Measurements from ENCODE around the gene ZGPAT. TPM values are rescaled to one million over a fixed set of nuclear protein-coding genes. Genes with fewer than 3 reads are reported as not detected.
A peak's percentile ranks its signal among the peaks of the same experiment; 100 is the strongest.

The ZGPAT gene
- total and polyA plus RNA-seq, 2 of the 13 experiments (the other 11 are each of a cell fraction or from before 2014, with no cell fraction given) = 23.0 to 41.9 TPM

DNA sequence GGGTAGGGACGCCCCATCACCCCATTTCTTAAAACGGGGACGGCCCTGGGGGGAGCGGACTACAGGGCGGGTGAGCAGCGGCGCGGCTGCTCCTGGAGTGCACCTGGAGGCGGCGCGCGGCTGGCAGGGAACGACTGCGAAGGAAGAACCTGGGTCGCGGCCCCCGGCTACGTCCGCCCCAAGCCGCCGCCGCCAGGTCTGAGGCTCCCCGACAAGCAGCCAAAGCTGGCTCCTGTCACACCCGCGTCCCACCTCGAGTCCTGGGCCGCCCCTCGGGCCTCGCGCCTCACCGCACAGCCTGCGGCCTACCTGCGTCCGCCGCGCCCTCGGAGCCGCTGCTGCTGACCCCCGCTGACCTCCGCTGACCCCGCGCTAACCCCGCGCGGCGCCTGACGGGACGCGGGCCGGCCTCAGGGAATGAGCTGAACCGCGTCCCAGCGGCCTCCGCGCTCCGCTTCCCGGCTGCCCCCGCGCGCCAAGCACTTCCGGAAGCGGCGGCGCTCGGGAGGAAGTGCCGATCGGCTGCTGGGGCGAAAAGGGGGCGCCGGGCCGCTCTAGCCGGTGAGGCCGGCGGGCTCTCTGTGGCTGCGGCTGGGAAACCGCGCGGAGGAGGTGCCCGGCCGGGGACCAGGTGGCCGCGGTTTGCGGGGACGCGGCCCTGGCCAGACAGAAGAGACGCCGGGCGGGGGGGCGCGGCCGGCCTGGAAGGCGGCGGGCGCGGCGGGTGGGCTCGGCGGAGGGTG is at the start of gene ZGPAT, which contains the start of gene ARFRP1 (continued):
- TF ChIP-seq, protein P1, sequence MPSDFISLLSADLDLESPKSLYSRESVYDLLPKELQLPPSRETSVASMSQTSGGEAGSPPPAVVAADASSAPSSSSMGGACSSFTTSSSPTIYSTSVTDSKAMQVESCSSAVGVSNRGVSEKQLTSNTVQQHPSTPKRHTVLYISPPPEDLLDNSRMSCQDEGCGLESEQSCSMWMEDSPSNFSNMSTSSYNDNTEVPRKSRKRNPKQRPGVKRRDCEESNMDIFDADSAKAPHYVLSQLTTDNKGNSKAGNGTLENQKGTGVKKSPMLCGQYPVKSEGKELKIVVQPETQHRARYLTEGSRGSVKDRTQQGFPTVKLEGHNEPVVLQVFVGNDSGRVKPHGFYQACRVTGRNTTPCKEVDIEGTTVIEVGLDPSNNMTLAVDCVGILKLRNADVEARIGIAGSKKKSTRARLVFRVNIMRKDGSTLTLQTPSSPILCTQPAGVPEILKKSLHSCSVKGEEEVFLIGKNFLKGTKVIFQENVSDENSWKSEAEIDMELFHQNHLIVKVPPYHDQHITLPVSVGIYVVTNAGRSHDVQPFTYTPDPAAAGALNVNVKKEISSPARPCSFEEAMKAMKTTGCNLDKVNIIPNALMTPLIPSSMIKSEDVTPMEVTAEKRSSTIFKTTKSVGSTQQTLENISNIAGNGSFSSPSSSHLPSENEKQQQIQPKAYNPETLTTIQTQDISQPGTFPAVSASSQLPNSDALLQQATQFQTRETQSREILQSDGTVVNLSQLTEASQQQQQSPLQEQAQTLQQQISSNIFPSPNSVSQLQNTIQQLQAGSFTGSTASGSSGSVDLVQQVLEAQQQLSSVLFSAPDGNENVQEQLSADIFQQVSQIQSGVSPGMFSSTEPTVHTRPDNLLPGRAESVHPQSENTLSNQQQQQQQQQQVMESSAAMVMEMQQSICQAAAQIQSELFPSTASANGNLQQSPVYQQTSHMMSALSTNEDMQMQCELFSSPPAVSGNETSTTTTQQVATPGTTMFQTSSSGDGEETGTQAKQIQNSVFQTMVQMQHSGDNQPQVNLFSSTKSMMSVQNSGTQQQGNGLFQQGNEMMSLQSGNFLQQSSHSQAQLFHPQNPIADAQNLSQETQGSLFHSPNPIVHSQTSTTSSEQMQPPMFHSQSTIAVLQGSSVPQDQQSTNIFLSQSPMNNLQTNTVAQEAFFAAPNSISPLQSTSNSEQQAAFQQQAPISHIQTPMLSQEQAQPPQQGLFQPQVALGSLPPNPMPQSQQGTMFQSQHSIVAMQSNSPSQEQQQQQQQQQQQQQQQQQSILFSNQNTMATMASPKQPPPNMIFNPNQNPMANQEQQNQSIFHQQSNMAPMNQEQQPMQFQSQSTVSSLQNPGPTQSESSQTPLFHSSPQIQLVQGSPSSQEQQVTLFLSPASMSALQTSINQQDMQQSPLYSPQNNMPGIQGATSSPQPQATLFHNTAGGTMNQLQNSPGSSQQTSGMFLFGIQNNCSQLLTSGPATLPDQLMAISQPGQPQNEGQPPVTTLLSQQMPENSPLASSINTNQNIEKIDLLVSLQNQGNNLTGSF (CRISPR knock-in tag; IDR thresholded peaks at IDR 0.05) = peak; percentile 94; the same call in 1 of the 2 replicates
- TF ChIP-seq ZNF552 (CRISPR knock-in tag; IDR thresholded peaks at IDR 0.05; ENCODE audit: borderline replicate concordance) (peak; percentile 80), ZNF501 (CRISPR knock-in tag; IDR thresholded peaks at IDR 0.05) (peak; percentile 94; the same call in 1 of the 2 replicates), ZNF670 (CRISPR knock-in tag; IDR thresholded peaks at IDR 0.05; ENCODE audit: borderline replicate concordance) (peak; percentile 89; the same call in 1 of the 2 replicates), ARNTL (CRISPR knock-in tag; IDR thresholded peaks at IDR 0.05) (peak; percentile 73), CBX2 (IDR thresholded peaks at IDR 0.05; ENCODE audit: low read depth, low read length) (no peak), CBX2 (CRISPR knock-in tag; IDR thresholded peaks at IDR 0.05; ENCODE audit: low read depth) (no peak), ZNF841 (CRISPR knock-in tag; IDR thresholded peaks at IDR 0.05; ENCODE audit: borderline replicate concordance) (peak; percentile 72; the same call in 1 of the 2 replicates), RARA (CRISPR knock-in tag; IDR thresholded peaks at IDR 0.05) (peak; percentile 99), ATF7 (IDR thresholded peaks at IDR 0.05) (no peak), ATF7 (CRISPR knock-in tag; IDR thresholded peaks at IDR 0.05) (peak; percentile 91), HIVEP1 (CRISPR knock-in tag; IDR thresholded peaks at IDR 0.05) (no peak; the same call in 1 of the 2 replicates), IKZF4 (CRISPR knock-in tag; IDR thresholded peaks at IDR 0.05; ENCODE audit: borderline replicate concordance, low read depth, not compliant biosample characterization) (peak; percentile 95), RFX1 (IDR thresholded peaks at IDR 0.05) (no peak; the same call in 1 of the 2 replicates), ZNF768 (CRISPR knock-in tag; IDR thresholded peaks at IDR 0.05) (peak; percentile 85), ZNF557 (CRISPR knock-in tag; IDR thresholded peaks at IDR 0.05) (peak; percentile 84; the same call in 1 of the 2 replicates), NFE2L2 (IDR thresholded peaks at IDR 0.05; ENCODE audit: low read length) (no peak)
- TF ChIP-seq, protein P2, sequence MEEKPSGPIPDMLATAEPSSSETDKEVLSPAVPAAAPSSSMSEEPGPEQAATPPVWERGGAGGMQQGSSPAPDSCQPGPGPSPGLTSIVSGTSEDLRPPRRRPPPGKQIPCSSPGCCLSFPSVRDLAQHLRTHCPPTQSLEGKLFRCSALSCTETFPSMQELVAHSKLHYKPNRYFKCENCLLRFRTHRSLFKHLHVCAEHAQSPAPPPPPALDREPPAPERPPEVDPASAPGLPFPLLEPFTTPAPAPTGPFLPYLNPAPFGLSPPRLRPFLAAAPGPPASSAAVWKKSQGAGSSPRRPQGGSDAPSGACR (CRISPR knock-in tag; IDR thresholded peaks at IDR 0.05) = peak; percentile 77
- TF ChIP-seq, protein P3, sequence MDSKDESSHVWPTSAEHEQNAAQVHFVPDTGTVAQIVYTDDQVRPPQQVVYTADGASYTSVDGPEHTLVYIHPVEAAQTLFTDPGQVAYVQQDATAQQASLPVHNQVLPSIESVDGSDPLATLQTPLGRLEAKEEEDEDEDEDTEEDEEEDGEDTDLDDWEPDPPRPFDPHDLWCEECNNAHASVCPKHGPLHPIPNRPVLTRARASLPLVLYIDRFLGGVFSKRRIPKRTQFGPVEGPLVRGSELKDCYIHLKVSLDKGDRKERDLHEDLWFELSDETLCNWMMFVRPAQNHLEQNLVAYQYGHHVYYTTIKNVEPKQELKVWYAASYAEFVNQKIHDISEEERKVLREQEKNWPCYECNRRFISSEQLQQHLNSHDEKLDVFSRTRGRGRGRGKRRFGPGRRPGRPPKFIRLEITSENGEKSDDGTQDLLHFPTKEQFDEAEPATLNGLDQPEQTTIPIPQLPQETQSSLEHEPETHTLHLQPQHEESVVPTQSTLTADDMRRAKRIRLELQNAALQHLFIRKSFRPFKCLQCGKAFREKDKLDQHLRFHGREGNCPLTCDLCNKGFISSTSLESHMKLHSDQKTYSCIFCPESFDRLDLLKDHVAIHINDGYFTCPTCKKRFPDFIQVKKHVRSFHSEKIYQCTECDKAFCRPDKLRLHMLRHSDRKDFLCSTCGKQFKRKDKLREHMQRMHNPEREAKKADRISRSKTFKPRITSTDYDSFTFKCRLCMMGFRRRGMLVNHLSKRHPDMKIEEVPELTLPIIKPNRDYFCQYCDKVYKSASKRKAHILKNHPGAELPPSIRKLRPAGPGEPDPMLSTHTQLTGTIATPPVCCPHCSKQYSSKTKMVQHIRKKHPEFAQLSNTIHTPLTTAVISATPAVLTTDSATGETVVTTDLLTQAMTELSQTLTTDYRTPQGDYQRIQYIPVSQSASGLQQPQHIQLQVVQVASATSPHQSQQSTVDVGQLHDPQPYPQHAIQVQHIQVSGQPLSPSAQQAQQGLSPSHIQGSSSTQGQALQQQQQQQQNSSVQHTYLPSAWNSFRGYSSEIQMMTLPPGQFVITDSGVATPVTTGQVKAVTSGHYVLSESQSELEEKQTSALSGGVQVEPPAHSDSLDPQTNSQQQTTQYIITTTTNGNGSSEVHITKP (CRISPR knock-in tag; IDR thresholded peaks at IDR 0.05; ENCODE audit: low read depth) = no peak; the same call in 1 of the 2 replicates
